ENCODE results near the gene ZC3H10. TPM values are rescaled to one million over a fixed set of nuclear protein-coding genes. Genes with fewer than 3 reads are reported as not detected.
"Not testable (repeated sequence)": the region's sequence is repeated elsewhere in the genome, so short reads cannot be mapped to it uniquely, and the experiment has no call there.

The ZC3H10 gene
- polyA plus RNA-seq, 1 donor: 4.5 TPM

GRCh38 chr12:56115329-56115728, 2.7 kb upstream of the ZC3H10 start:
- H3K4me3 ChIP-seq (ENCODE audit: low read length): peak overlapping the region; percentile 77
- H3K4me1 ChIP-seq (ENCODE audit: control insufficient read depth, insufficient read depth, low read length): peaks cover 15% of the 10 kb centered on the region
- peaks cover 39% of the 10 kb centered on the region for H3K36me3 ChIP-seq (ENCODE audit: control insufficient read depth, insufficient read depth, low read length)
- WGBS (ENCODE audit: insufficient coverage, low lambda C conversion rate): no CpG with 5 or more reads among the region's 10 CpGs
- no peaks in the 10 kb centered on the region for H3K27me3 ChIP-seq (ENCODE audit: control insufficient read depth, insufficient read depth, low read length)
- H3K9me3 ChIP-seq (ENCODE audit: control insufficient read depth, low read depth, low read length): no peaks in the 10 kb centered on the region
- peak in 1 of 2 donors; percentile 30 for DNase-seq
- H3K27ac ChIP-seq (ENCODE audit: low read length): peak overlapping the region; percentile 95

- Histone ChIP-seq H3K9me3 (ENCODE audit: control insufficient read depth, low read depth, low read length) (no peaks in the 10 kb centered on the region), H3K36me3 (ENCODE audit: control insufficient read depth, insufficient read depth, low read length) (peaks cover 39% of the 10 kb centered on the region), H3K4me3 (ENCODE audit: low read length) (peak within 1 kb of the TSS; percentile 77), H3K27ac (ENCODE audit: low read length) (peak within 1 kb of the TSS; percentile 95), H3K27me3 (ENCODE audit: control insufficient read depth, insufficient read depth, low read length) (no peaks in the 10 kb centered on the region), H3K4me1 (ENCODE audit: control insufficient read depth, insufficient read depth, low read length) (peaks cover 15% of the 10 kb centered on the region)
- peak; percentile 95 to 98 for DNase-seq
- WGBS (ENCODE audit: insufficient coverage, low lambda C conversion rate): 0% methylated on average over 3 of the region's 34 CpGs
Observed at GRCh38 chr12:56116267-56117081, 1.6 kb upstream of the ZC3H10 start, which contains the start of gene RPL41. RPL41 (plus strand) TSS chr12:56116633.

- Histone ChIP-seq H3K27ac (ENCODE audit: low read length) (peak overlapping the region; percentile 95), H3K4me1 (ENCODE audit: control insufficient read depth, insufficient read depth, low read length) (peaks cover 15% of the 10 kb centered on the region), H3K4me3 (ENCODE audit: low read length) (peak overlapping the region; percentile 77), H3K36me3 (ENCODE audit: control insufficient read depth, insufficient read depth, low read length) (peaks cover 36% of the 10 kb centered on the region)
- not testable (repeated sequence) for H3K9me3 ChIP-seq (ENCODE audit: control insufficient read depth, low read depth, low read length); H3K27me3 ChIP-seq (ENCODE audit: control insufficient read depth, insufficient read depth, low read length)
- peak in 1 of 2 donors; percentile 25 for DNase-seq
- 0% methylated on average over 1 of the region's 16 CpGs for WGBS (ENCODE audit: insufficient coverage, low lambda C conversion rate)
Observed at GRCh38 chr12:56117082-56117706, 872 bp upstream of the ZC3H10 start.

GRCh38 chr12:56118688-56119357, 757 bp downstream of the ZC3H10 start:
- Histone ChIP-seq H3K36me3 (ENCODE audit: control insufficient read depth, insufficient read depth, low read length) (peaks cover 20% of the 10 kb centered on the region), H3K4me1 (ENCODE audit: control insufficient read depth, insufficient read depth, low read length) (peaks cover 15% of the 10 kb centered on the region), H3K9me3 (ENCODE audit: control insufficient read depth, low read depth, low read length) (no peaks in the 10 kb centered on the region), H3K27me3 (ENCODE audit: control insufficient read depth, insufficient read depth, low read length) (no peaks in the 10 kb centered on the region), H3K4me3 (ENCODE audit: low read length) (peak overlapping the region; percentile 77), H3K27ac (ENCODE audit: low read length) (peak overlapping the region; percentile 94)
- no peak for DNase-seq
- WGBS (ENCODE audit: insufficient coverage, low lambda C conversion rate): no CpG with 5 or more reads among the region's 13 CpGs

GRCh38 chr12:56119361-56119796, 1.3 kb downstream of the ZC3H10 start:
- 0% methylated on average over 2 of the region's 2 CpGs for WGBS (ENCODE audit: insufficient coverage, low lambda C conversion rate)

DNA sequence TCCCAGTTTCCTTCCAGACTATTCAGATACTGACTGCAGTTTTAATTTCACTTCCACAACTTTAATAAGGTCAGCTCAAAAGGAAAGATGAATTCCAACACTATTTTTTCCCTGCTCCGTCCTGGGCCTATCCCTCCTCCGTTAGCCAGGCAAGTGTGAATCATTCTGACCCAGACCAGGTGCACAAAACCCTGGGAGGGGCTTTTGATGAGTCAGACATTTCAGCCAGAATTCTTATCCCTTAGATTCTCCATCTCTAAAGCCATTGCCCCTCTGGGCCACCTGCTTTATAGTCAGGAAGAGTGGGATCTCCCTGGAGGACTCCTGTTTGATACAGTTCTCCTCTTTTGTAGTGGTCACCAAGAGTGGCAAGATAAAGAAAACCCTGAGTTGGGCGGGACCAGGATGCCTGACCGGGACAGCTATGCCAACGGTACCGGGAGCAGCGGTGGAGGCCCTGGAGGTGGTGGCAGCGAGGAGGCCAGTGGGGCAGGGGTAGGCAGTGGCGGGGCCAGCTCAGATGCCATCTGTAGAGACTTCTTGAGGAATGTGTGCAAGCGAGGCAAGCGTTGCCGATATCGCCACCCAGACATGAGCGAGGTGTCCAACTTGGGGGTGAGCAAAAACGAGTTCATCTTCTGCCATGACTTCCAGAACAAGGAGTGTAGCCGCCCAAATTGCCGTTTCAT, 2.2 kb downstream of the ZC3H10 start:
- H3K9me3 ChIP-seq (ENCODE audit: control insufficient read depth, low read depth, low read length): no peaks in the 10 kb centered on the region
- no peak overlapping the region for H3K4me3 ChIP-seq (ENCODE audit: low read length)
- DNase-seq: no peak
- H3K27me3 ChIP-seq (ENCODE audit: control insufficient read depth, insufficient read depth, low read length): no peaks in the 10 kb centered on the region
- no CpG with 5 or more reads among the region's 17 CpGs for WGBS (ENCODE audit: insufficient coverage, low lambda C conversion rate)
- H3K27ac ChIP-seq (ENCODE audit: low read length): peak overlapping the region; percentile 41
- H3K4me1 ChIP-seq (ENCODE audit: control insufficient read depth, insufficient read depth, low read length): peaks cover 12% of the 10 kb centered on the region
- H3K36me3 ChIP-seq (ENCODE audit: control insufficient read depth, insufficient read depth, low read length): peaks cover 20% of the 10 kb centered on the region

More at GRCh38 chr12:56119361-56119796, 1.3 kb downstream of the ZC3H10 start:
- H3K4me1 ChIP-seq (ENCODE audit: control insufficient read depth, insufficient read depth, low read length): peaks cover 12% of the 10 kb centered on the region
- no peak overlapping the region for H3K4me3 ChIP-seq (ENCODE audit: low read length)
- peak; percentile 87 for DNase-seq
- H3K9me3 ChIP-seq (ENCODE audit: control insufficient read depth, low read depth, low read length): no peaks in the 10 kb centered on the region
- peak overlapping the region; percentile 94 for H3K27ac ChIP-seq (ENCODE audit: low read length)
- H3K27me3 ChIP-seq (ENCODE audit: control insufficient read depth, insufficient read depth, low read length): no peaks in the 10 kb centered on the region
- peaks cover 20% of the 10 kb centered on the region for H3K36me3 ChIP-seq (ENCODE audit: control insufficient read depth, insufficient read depth, low read length)

DNA sequence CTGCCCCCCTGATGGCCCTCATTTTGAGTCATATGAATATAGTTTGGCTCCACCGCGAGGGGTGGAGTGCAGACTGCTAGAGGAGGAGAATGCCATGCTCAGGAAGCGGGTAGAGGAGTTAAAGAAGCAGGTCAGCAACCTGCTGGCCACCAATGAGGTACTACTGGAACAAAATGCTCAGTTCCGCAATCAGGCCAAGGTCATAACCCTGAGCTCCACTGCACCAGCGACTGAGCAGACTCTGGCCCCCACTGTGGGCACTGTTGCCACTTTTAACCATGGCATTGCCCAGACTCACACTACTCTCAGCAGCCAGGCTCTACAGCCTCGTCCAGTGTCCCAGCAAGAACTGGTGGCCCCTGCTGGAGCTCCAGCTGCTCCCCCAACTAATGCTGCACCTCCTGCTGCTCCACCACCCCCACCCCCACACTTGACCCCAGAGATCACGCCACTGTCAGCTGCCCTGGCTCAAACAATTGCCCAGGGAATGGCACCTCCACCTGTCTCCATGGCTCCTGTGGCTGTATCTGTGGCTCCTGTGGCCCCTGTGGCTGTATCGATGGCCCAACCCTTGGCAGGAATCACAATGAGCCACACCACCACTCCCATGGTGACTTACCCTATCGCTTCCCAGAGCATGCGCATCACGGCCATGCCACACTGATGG, 3.3 kb downstream of the ZC3H10 start:
- H3K36me3 ChIP-seq (ENCODE audit: control insufficient read depth, insufficient read depth, low read length): peaks cover 20% of the 10 kb centered on the region
- H3K9me3 ChIP-seq (ENCODE audit: control insufficient read depth, low read depth, low read length): no peaks in the 10 kb centered on the region
- H3K4me3 ChIP-seq (ENCODE audit: low read length): no peak overlapping the region
- DNase-seq: no peak
- WGBS (ENCODE audit: insufficient coverage, low lambda C conversion rate): no CpG with 5 or more reads among the region's 11 CpGs
- H3K27me3 ChIP-seq (ENCODE audit: control insufficient read depth, insufficient read depth, low read length): no peaks in the 10 kb centered on the region
- H3K4me1 ChIP-seq (ENCODE audit: control insufficient read depth, insufficient read depth, low read length): peaks cover 21% of the 10 kb centered on the region
- no peak overlapping the region for H3K27ac ChIP-seq (ENCODE audit: low read length)

DNA sequence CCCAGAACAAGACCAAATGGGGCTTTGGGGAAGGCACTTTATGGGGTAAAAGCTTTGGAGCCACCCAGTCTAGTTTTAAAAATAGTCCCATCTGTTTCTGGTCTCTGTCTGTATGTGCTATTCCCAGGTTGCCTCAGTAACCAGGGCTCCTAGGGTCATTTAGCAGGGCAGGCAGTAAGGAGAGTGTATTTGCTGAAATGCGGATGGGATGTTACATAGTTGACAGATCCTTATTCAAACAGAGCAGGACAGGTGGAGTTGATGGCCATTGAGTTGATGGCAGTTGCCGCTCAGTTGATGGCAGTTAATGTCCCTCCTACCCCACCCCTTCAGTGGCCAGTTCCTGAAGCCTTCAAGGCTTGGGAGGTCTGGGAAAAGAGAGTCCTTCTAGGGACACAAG, 4.6 kb downstream of the ZC3H10 start:
- Histone ChIP-seq H3K27me3 (ENCODE audit: control insufficient read depth, insufficient read depth, low read length) (no peaks in the 10 kb centered on the region), H3K4me3 (ENCODE audit: low read length) (no peak overlapping the region), H3K27ac (ENCODE audit: low read length) (no peak overlapping the region), H3K4me1 (ENCODE audit: control insufficient read depth, insufficient read depth, low read length) (peaks cover 32% of the 10 kb centered on the region), H3K36me3 (ENCODE audit: control insufficient read depth, insufficient read depth, low read length) (peaks cover 20% of the 10 kb centered on the region), H3K9me3 (ENCODE audit: control insufficient read depth, low read depth, low read length) (no peaks in the 10 kb centered on the region)
- WGBS (ENCODE audit: insufficient coverage, low lambda C conversion rate): no CpG with 5 or more reads among the region's 2 CpGs
- DNase-seq: peak in 1 of 2 donors; percentile 28

DNA sequence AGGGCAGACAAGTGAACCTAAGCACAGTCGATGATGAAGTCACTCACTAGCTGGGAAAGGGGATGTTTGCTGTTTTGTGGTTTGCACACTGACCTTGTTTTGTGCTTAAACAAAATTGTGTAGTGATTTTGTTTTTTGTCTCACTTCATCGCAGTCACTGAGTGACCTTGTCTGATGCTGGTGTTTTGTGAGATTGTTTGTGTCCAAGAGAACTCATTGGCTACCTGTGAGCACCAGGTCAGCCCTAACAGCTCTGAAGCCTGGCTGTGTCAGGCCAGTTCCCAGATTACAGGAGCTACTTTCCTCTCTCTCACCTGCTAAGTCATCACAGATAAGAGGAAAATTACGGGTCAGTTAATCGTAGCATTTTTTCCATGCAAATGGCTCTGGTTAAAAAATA, 6.1 kb downstream of the ZC3H10 start:
- 44% methylated on average over 2 of the region's 4 CpGs for WGBS (ENCODE audit: insufficient coverage, low lambda C conversion rate)
- no peak for DNase-seq

More for the DNA sequence above, 6.1 kb downstream of the ZC3H10 start:
- H3K36me3 ChIP-seq (ENCODE audit: control insufficient read depth, insufficient read depth, low read length): peaks cover 18% of the 10 kb centered on the region
- H3K9me3 ChIP-seq (ENCODE audit: control insufficient read depth, low read depth, low read length): no peaks in the 10 kb centered on the region
- no peak overlapping the region for H3K4me3 ChIP-seq (ENCODE audit: low read length)
- peaks cover 27% of the 10 kb centered on the region for H3K4me1 ChIP-seq (ENCODE audit: control insufficient read depth, insufficient read depth, low read length)
- no peaks in the 10 kb centered on the region for H3K27me3 ChIP-seq (ENCODE audit: control insufficient read depth, insufficient read depth, low read length)
- H3K27ac ChIP-seq (ENCODE audit: low read length): no peak overlapping the region
